Ureter (tissue), 1 donor: Measurements from ENCODE around the gene DNM1. TPM values are rescaled to one million over a fixed set of nuclear protein-coding genes. Genes with fewer than 3 reads are reported as not detected.

Experiments used
- DNase-seq: peaks from one replicate; pipeline ENCODE4 v3.0.0-alpha.2; 2020; ENCODE audit warnings: low spot score
- total RNA-seq: library from RNA; stranded (reverse); gene quantifications from one replicate; pipeline ENCODE4 v1.2.4, GENCODE V29; 2023
- donor health status: DM: yes; HTN: yes; CAD: no.

Gene DNM1
- total RNA-seq, 1 donor from 2014 or later = 31.4 TPM

GRCh38 chr9:128250839-128251731, 47.9 kb downstream of the DNM1 start:
- no peak for DNase-seq

GRCh38 chr9:128251732-128252100, 48.5 kb downstream of the DNM1 start:
- DNase-seq = no peak

GRCh38 chr9:128252317-128253139, 49.3 kb downstream of the DNM1 start:
- no peak for DNase-seq

GRCh38 chr9:128253140-128253990, 50.2 kb downstream of the DNM1 start:
- DNase-seq = no peak

GRCh38 chr9:128253991-128254346, 50.8 kb downstream of the DNM1 start:
- no peak for DNase-seq

GRCh38 chr9:128254362-128254761, 51.2 kb downstream of the DNM1 start:
- no peak for DNase-seq

- no peak for DNase-seq
These were observed 51.9 kb downstream of the DNM1 start for GRCh38 chr9:128254855-128255759.

- DNase-seq = no peak
These were observed 54.1 kb downstream of the DNM1 start for GRCh38 chr9:128257086-128257825.

- no peak for DNase-seq
These were observed 54.7 kb downstream of the DNM1 start for GRCh38 chr9:128257907-128258306.

- DNase-seq = no peak
These were observed 55.1 kb downstream of the DNM1 start for GRCh38 chr9:128258326-128258725.

GRCh38 chr9:128259156-128259555, 56.0 kb downstream of the DNM1 start:
- DNase-seq = no peak

GRCh38 chr9:128260340-128260739, 57.2 kb downstream of the DNM1 start:
- DNase-seq = no peak

GRCh38 chr9:128262687-128263086, 59.5 kb downstream of the DNM1 start:
- DNase-seq = no peak

- no peak for DNase-seq
These were observed 62.2 kb downstream of the DNM1 start for GRCh38 chr9:128265348-128265847.

- no peak for DNase-seq
These were observed 63.9 kb downstream of the DNM1 start for GRCh38 chr9:128266868-128267590.

- DNase-seq = no peak
These were observed 67.9 kb downstream of the DNM1 start for GRCh38 chr9:128271112-128271511.

- no peak for DNase-seq
These were observed 68.3 kb downstream of the DNM1 start for GRCh38 chr9:128271512-128271911.

GRCh38 chr9:128274245-128274644, 71.1 kb downstream of the DNM1 start:
- DNase-seq = no peak
